CD1c-positive myeloid dendritic cell (primary cell): ENCODE results near the gene C5.
"Not testable (repeated sequence)": the region's sequence is repeated elsewhere in the genome, so short reads cannot be mapped to it uniquely, and the experiment has no call there.

Source experiments
- DNase-seq: peaks from one replicate; pipeline ENCODE4 v3.0.0-alpha.2; 2016; ENCODE audit errors: extremely low spot score

C5 gene

DNA sequence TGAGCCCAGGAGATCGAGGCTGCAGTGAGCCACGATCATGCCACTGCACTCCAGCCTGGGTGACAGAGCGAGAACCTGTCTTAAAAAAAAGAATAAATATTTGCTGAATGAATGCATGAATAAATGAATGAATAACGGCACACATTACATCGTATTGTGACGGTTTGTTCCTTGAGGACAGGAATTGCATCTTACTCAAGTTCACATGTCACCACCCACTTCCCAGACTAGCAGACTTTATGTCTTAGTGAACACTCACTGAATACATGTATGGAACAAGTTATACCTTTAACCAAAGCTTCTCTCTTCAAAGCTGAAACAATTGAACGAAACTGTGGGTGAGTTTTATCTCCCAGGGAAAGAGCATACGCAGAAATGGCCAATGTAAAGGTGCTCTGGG lies 70.3 kb downstream of the C5 start:
- no peak for DNase-seq

GRCh38 chr9:120978987-120979386 lies 71.1 kb downstream of the C5 start:
- DNase-seq, result no peak

DNA sequence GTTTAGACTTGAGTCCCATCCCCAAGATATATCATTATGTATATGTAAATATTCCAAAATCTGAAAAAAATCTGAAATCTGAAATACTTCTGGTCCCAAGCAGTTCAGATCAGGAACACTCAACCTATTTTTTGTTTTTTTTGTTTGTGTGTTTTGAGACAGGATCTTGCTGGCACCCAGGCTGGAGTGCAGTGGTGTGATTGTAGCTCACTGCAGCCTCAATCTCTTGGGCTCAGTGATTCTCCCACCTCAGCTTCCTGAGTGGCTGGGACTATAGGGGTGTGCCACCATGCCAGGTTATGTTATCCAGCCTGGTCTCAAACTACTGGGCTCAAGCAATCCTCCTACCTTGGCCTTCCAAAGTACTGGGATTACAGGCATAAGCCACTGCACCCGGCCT lies 72.8 kb downstream of the C5 start:
- no peak for DNase-seq

- DNase-seq, result no peak
Measured at GRCh38 chr9:120974921-120975320, 75.2 kb downstream of the C5 start.

GRCh38 chr9:120974181-120974580 lies 75.9 kb downstream of the C5 start:
- no peak for DNase-seq

DNA sequence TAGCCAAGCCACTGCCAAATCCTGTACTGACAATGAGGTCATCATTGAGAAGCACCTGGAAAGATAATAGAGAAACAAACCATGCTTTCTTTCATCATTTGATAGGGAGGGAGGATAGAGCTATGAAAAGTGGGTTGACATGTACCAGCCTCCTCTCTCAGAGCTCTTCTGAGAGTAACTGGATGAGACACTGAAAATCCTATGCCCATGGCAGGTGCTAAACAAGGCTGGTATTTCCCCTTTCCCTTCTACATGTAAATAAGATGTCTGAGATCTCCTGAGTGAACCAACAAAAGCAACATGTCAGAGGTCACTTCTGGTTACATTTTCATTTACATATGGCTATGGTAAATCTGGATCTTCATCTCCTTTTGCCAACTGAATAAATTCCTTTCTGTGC lies 78.1 kb downstream of the C5 start:
- DNase-seq, result no peak

DNA sequence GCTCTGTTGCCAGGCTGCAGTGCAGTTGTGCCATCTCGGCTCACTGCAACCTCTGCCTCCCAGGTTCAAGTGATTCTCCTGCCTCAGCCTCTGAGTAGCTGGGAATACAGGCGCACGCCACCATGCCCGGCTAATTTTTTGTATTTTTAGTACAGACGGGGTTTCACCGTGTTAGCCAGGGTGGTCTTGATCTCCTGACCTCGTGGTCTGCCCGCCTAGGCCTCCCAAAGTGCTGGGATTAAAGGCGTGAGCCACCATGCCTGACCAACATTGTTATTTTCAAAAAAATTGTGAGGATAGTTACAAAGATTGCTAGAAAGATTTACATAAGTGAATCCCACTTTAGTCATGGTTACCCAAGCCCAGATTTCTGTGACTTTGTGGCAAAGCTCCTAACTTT lies 78.6 kb downstream of the C5 start:
- DNase-seq, result not testable (repeated sequence)

- no peak for DNase-seq
Measured at GRCh38 chr9:120970244-120970643, 79.8 kb downstream of the C5 start.

- no peak for DNase-seq
Measured at GRCh38 chr9:120966013-120966369, 84.1 kb downstream of the C5 start.

DNA sequence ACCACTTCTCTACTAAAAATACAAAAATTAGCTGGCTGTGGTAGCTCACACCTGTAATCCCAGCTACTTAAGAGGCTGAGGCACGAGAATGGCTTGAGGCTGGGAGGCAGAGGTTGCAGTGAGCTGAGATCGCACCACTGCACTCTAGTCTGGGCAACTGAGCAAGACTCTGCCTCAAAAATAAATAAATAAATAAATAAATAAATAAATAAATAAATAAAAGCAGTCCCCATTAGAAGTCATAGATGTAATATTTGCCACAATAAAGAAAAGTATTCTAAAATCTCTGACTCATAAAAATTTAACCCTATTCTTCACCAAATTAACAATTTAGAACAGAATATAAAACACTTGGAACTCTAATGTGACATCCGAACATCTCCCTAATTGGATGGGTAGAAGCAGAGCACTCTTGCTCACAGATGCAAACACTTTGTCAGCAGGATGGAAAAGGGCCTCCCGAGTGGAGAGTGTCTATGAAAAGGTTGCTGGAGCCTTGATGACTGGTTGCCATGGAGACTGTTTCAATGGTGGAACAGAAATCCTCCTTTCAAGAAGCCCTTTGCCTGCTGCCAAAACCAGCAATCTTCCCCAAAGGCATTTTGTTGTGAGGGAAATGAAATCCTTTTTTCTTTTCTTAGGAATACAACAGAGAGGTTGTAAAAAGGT lies 84.6 kb downstream of the C5 start:
- no peak for DNase-seq

- no peak for DNase-seq
Measured at GRCh38 chr9:120961936-120962335, 88.1 kb downstream of the C5 start.

DNA sequence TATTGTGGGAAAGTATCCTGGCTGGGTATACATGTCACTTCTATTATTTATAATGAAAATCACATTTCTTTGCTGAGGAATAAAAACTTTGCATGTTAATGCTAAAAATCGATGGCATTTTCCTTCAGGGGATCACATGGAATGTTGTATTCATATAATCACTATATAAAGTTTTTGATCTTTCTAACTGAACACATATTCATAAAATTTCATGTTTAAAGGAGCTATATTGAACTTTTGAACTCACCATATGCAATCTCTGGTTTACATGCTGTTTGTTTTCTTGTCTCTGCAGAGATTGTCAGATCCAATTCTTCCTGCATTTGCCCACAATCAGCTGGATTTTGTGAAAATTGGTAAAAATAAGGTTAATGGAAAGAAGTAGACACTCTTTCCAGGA lies 90.1 kb downstream of the C5 start:
- DNase-seq, result no peak

DNA sequence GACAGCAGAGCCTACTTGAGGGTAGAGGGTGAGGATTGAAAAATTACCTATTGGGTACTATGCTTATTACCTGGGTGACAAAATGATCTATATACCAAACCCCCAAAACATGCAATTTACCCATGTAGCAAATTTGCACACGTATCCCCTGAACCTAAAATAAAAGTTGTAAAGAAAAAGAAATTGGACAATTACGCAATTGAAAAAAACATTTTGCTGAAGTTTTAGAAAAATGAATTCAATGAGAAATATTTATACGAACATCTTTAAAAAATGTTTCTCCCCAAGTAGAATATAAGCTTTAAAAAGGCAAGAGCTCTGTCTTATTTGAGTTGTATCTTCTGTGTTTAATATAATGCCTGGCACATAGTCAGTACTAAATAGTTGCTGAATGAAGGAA lies 93.2 kb downstream of the C5 start:
- no peak for DNase-seq

DNA sequence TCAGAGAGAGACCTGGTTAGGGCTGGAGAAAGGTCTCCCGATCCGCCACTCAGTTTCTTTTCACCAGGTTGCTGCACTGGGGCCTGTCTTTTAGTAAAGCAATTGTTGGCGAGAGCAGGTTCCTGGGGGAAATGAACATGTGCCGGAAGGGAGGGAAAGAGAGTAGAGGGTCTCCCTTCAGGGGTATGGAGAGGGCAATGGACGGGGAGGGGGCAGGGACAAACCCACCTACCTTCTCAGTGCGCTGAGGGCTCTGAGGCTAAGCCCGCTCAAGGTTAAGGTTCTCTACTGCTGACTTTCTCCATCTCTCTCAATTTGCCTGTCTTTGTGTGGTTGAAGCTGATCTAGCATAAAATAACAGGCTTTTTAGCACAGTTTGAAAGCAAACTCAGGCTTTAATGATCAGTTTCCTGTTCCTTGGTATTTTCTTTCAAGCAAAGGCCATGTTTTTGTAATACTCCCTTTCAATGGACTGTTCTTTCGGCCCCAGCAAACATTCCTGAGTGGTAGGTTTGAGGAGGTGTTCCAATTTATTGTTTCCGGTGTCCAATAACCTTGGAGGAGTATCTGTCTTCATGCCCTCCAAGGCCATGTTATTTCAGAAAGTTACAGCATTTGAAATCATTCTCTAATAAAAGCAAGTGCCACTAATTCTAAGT lies 98.0 kb downstream of the C5 start:
- no peak for DNase-seq

DNA sequence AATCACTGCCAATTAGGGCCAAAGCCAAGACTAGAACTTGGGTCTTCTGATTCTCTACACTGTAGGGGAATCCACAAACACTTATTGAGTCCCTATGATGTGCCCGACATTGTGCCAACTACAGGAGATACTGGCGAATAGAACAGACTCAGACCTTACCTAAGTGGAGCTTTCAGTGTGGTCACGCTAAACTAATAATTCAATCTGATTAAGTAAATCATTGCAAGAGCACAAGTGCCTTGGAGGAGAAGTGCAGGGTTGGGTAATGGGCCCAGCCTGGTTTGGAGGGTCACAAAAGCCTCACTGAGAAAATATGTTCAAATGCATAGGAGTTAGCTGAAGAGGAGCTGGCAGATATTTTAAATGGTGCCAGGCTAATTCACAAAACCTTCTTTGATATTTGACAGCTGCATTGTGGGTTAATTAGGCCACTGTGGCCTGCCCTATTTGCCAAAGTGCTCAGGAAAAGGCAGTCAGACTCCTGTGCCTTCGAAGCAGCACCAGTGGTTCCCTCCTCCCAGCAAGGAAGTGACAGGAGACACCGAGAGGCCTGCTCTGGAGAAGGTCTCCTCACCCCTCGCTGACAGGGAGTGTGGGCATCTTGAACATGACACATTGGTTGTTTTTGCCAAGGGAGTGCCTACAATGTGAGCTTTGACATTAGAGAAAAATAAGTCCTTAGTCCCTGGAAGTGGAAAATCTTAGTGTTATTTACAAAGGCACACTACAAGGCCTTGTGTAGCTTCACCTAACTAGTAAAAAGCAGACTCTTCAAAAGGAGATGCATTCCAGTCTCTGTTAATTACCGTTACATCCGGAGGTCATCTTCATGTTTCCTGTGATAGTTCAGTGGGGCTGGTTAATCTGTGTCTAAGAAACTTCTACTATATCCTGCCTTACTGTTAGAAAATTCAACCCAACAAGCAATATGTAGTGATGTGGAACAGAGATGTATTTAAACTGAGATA lies 99.4 kb downstream of the C5 start:
- no peak for DNase-seq

DNA sequence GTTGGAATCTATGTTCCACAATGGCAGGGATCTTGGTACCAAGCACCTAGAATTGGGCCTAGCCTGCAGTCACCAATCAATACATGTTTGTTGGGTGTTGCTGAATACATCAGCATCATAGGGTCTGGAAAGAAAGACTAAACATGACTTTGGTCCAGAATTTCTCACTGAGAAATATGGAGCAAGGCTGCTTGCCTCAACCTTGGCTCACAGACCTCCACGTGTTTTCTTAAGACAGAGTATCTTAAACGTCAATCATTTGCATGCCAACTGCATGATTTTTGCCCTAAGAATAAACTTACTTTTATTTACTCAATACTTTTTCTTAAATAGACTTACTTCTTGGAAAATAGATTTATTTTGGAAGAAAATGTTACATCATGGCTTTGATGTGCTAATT lies 100.8 kb downstream of the C5 start:
- DNase-seq, result no peak

- no peak for DNase-seq
Measured at GRCh38 chr9:120948824-120949223, 101.3 kb downstream of the C5 start.

DNA sequence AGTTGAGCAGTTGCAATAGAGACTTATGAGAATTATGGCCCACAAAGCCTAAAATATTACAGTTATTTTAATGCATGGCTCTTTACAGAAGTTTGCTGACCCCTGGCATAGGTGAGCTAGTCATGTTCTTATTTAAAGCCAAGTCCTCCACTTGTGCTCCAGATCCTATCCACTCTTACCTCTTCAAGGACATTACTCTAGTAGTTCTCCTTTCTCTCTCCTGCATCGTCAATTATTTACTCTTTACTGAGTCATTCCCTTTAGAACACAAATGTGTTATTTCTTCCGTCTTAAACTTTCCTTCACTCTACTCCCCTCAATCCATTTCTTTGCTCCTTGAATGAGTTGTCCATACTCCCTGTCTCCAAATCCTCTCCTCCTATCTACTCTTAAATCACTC lies 102.9 kb downstream of the C5 start:
- no peak for DNase-seq

GRCh38 chr9:120946259-120946658 lies 103.8 kb downstream of the C5 start:
- DNase-seq, result no peak

GRCh38 chr9:120944948-120945347 lies 105.1 kb downstream of the C5 start:
- no peak for DNase-seq

- peak; percentile 64 for DNase-seq
Measured at GRCh38 chr9:120944434-120944843, 105.6 kb downstream of the C5 start.

DNA sequence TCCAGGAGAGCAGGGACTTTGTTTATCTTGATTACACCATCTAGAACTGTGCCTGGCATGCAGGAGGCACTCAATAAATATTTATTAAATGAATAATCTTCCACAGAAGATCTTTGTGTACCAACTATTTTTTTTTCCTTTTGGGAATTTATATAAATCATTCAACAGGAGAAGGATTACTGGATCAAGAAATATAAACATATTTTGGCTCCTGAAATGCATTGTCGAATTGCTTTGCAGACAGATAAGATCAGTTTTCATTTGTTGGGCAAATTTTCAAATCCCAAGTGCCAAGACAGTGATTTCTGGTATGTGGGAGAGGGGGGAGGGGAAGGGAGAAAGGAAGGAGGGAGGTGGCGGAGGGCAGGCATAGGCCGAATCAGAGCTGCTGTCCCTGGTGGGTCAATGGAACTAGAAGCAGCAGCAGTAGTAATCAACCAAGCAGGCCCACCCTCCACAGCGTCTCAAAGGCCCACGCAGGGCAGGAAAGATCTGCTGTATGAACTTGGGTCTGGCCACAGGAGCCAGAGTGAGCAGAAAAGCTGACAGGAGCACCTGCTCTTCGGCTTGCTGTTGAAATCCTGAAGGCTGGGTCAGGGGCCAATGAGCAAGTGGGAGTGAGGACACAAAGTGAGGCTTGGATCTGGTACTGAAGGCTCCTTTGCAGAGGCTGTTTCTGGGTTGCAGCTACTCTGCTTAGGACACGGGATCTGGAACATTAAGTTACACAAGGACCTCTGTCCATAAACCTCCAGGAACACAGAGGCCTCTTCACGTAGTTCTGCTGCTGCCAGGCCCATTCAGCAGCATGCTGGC lies 107.7 kb downstream of the C5 start:
- no peak for DNase-seq
